Activated CD8-positive, alpha-beta memory T cell treated with anti-CD3 and anti-CD28 coated beads, Interleukin-2, amount 50 U/mL, for 24 hours (primary cell): Measurements from ENCODE around the gene SFPQ.
"Not testable (repeated sequence)": the region's sequence is repeated elsewhere in the genome, so short reads cannot be mapped to it uniquely, and the experiment has no call there.

ENCODE experiments used
- DNase-seq: peaks from one replicate; pipeline ENCODE4 v3.0.0-alpha.2; 2020; ENCODE audit errors: extremely low read depth

Gene SFPQ

DNA sequence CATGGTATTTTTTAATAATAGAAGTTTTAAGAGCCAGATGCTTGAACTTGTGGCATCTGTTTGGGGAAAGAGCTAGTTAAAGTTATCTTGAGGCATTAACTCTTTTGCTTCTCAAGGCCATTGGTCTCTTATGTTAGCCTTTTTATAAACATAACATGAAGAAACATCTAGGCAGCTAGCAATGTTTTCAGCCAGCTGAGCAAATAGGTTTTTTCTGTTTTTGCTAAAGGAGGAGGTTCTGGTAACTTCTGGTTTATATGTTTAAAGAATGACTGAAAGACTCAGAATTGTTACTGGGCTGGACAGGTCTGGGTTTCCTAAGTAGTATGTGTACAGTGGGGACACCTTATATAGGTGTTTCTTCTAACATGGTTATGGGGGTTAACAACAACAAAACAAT is 50.7 kb downstream of the SFPQ start:
- DNase-seq: not testable (repeated sequence)

DNA sequence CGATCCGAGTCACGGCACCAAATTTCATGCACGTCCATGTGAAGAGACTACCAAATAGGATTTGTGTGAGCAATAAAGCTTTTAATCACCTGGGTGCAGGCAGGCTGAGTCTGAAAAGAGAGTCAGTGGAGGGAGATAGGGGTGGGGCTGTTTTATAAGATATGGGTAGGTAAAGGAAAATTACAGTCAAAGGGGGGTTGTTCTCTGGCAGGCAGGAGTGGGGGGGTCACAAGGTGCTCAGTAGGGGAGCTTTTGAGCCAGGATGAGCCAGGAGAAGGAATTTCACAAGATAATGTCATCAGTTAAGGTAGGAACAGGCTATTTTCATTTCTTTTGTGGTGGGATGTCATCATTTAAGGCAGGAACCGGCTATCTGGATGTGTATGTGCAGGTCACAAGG is 55.4 kb downstream of the SFPQ start:
- DNase-seq: not testable (repeated sequence)

DNA sequence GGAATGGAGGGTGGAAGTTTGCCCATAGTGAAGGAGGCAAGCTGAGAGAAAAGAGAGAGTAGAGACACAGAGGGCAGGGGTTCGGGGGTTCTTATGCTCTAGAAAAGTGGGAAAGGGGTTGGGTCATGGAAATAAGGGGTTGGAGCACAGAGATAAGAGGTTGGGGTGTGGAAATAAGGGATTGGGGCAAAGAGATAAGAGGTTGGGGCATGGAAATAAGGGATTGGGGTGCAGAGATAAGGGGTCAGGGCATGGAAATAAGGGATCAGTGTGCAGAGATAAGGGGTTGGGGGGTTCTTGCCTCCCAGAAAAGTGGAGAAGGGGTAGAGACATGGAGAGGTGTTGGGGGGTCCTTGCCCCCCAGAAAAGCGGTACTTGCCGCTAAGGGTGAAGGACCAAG is 56.2 kb downstream of the SFPQ start:
- DNase-seq: no peak
